LoVo (cell line): ENCODE data around the gene PLA2G2C.

Source experiments
- DNase-seq: peaks from one replicate; pipeline ENCODE4 v3.0.0-alpha.2; 2016; ENCODE audit warnings: low spot score

Gene PLA2G2C

DNA sequence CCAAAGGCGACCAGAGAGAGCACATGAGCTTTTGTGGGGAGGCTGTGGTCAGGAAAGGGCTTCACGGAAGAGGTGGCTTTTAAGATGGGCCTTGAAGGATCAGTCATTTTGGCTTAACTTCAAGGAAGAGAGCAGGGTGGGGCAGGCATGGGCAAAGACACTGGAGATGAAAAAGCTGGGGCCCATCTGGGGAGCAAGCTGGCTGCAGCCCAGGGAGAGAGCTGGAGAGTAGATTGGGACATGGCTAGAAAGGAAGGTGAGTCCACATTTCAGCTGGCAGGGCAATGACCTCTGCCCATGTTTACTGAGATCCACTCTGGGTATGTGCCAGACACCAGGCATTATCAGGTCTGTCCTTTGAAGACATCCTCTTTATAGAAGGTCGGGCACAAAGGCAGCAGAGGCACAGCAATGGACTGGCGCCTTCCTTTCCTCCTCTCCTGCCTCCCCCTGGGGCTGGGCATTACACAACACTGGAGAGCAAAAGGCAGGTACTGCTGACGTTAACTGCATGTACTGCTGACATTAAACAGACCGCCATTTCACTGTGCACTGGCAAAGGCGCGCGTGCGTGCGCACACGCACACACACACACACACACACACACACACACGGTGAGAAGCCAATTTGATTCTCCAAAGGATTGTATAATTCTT is 2.6 kb downstream of the PLA2G2C start:
- no peak for DNase-seq

DNA sequence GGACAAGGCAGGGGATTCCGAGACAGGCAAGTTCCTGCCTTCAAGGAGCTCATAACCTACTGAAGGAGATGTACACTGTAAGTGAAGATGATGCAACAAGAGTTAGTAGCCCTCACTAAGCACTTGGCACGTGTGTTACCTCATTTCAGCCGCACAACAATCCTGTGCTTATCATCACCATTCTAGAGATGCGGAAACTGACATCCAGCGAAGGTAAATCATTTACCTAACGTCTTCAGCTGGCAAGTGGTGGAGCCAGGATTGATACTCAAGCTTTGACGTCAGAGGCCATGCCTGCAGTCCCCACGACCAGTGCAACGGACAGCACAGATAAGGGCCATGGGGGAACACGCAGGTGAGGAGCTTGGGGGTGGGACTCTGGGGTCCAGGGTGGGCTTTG is 3.3 kb downstream of the PLA2G2C start:
- DNase-seq, result no peak

DNA sequence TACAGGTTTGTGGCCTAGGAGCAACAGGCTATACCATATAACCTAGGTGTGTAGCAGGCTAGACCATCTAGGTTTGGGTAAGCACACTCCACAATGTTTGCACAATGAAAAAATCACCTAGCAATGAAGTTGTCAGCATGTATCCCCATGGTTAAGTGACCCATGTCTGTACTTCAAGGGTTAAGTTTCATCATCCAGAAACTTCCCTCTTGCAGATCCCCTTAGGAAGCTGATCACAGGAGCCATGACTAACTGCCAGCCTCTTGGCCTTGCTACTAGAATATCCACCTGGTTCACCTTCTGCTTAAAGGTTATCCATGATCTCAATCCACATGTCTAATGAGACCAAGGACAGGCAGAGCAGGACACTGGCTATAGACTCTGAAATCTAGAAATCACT is 3.9 kb downstream of the PLA2G2C start:
- no peak for DNase-seq

DNA sequence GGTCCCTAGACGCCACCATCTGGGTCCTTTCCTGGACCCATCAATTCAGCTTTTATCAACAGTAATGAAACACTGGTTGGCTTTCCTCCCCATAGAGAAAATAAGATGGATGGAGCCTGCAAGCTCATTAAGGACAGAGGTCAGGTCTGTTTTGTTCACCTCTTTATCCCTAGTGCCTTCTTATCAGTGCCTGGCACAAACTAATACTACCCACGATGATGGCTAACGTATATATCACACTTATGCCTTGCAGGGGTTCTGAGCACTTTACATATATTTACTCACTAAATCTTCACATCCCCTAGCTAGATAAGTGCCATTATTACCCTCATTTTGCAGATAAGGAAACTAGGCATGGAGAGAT is 5.5 kb downstream of the PLA2G2C start:
- no peak for DNase-seq

DNA sequence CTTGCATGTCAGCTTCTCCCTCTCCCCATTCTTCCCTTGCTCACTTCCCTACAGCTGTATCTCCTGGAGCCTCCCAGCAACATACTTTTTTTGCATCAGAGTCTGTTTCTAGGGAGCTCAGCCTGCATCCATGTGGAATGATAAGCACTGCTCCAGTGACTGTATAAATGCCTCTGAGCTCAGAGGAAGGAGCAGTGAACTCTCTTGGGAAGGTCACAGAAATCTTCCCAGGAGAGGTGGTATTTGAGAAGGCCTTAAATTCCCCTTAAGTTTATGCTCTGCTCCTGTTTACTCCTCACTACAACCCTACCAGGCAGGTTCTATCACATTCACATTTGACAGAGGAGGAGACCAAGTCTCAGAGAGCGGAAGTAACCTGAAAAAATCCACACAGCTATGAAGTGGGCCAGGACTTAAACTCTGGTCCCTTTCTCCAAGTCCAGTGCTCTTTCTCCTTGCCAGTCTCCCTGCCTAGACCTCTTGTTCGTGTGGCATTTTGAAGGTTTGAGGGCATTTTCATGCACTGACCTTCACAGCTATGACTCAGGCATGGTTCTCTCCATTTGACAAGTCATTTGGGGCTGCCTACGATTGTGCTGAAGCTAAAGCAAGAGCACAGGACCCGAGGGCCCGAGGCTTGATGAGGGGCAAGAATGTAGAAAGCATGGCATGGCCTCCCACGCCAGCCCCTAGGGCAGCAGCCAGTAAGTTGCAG is 6.0 kb downstream of the PLA2G2C start:
- no peak for DNase-seq

DNA sequence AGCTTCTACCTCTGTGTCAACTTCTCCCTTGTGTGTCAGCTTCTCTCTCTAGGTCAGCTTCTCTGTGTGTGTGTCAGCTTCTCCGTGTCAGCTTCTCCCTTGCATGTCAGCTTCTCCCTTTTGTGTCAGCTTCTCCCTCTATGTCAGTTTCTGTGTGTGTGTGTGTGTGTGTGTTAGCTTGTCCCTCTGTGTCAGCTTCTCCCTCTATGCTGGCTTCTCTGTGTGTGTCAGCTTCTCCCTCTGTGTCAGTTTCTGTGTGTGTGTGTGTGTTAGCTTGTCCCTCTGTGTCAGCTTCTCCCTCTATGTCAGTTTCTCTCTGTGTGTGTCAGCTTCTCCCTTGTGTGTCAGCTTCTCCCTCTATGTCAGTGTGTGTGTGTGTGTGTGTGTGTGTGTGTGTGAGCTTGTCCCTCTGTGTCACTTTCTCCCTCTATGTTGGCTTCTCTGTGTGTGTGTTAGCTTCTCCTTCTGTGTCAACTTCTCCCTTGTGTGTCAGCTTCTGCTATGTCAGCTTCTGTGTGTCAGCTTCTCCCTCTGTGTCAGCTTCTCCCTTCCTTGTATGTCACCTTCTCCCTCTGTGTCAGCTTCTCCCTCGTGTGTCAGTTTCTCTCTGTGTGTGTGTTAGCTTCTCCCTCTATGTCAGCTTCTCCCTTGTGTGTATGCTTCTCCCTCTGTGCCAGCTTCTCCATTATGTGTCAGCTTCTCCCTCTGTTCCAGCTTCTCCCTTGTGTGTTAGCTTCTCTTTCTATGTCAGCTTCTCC is 6.8 kb downstream of the PLA2G2C start:
- DNase-seq, result no peak

DNA sequence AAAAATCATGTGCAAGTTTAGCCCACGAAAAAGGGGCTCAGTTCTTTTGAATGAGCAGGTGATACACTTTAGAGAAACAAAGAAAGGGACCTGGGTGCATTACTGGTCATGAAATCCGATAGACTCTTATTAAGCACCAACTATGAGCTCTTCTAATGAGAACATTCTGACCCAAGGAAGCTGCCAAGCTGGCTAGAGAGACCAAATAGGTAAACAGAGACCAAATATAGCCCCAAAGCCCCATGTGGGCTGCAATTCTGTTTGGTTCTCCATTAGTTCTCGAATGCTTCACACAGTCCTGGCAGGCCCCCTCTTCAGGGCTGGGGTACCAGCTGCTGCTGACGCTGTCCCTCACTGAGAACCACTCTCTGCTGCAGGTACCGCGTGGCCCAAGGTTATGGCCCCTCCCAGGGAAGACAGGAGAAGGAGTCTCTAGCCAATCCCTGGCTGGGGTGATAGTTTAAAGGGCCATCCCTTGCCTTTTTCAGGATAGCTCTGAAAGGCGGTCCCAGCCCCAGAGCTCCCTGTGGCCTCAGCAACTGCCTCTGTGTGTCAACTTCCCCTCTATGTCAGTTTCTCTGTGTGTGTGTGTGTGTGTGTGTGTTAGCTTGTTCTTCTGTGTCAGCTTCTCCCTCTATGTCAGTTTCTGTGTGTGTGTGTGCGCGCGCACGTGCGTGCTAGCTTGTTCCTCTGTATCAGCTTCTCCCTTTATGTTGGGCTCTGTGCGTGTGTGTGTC is 7.5 kb downstream of the PLA2G2C start:
- DNase-seq, result no peak

DNA sequence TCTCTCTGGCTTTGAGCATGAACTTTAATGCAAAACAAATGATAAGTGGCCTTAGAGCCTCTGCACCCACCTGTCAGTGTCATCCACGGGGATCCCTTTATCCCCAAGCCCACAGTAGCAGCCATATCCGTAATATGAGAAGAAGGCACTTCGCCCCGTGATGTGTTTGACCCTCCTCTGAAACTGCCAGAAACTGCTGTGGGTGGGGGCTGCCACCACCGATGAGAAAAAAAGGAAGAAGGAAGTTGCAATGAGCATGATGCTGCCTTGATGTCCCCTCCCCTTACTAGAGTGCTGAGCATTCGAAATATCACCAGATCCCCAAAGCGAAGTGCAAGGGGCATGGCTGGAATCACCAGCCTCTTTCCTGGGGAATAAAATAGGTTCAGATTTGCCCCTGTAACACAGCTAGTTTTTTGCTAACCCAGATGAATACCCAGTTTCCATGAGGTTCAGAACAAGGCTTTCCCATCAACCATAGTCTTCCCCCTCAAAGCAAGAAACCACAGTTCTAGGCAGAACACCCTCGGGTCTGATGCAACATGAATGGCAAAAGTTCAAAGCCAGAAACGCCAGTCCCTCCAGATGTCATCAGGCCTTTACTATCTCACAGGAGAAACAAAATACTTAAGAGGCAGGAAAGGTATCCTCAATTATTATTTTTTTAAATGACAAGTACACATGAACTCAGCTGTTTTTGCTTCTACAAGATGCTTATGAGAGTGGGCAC is 11.2 kb downstream of the PLA2G2C start:
- DNase-seq, result no peak

DNA sequence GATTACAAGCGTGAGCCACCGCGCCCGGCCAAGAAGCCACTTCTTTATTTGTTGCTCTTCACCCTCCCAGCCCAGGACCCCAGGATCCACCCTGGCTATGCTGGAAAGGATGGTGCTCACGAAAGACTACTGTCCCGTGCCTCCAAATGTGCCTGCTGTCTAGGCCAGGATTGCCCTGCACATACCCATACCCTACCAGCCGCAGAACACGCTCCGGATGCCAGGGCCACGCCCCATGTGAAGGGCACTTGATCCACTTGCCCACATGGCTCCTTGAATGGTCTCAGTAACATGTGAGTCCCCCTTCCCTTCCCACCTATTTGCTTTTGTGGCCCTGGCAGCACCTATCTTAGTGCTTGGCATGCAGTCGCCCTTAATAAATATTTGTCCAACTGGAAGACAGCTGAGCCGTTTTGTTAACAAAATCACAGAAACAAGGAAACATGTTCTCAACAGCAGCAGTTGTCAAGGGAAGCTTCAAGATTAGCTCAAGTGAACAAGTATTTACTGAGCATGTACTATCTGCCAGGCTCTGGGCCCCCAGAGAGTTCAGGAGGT is 14.2 kb downstream of the PLA2G2C start:
- no peak for DNase-seq

DNA sequence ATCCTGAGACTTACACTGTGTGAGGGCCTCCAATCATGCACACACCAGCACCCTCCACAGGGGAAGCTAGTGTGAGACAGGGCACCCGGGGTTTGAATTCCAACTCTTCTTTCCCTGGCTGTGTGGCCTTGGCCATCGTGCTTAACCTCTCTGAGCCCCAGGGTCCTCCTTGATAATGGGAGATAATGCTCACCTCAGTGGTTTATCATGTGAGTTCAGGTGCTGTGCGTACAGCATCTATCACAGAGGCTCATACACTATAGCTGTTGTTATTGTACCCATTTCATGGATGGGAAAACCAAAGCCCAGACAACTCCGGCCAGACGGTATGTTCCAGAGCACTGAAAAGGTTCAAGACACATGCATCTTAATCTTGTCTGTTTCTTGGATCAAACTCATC is 16.4 kb downstream of the PLA2G2C start:
- DNase-seq, result no peak

DNA sequence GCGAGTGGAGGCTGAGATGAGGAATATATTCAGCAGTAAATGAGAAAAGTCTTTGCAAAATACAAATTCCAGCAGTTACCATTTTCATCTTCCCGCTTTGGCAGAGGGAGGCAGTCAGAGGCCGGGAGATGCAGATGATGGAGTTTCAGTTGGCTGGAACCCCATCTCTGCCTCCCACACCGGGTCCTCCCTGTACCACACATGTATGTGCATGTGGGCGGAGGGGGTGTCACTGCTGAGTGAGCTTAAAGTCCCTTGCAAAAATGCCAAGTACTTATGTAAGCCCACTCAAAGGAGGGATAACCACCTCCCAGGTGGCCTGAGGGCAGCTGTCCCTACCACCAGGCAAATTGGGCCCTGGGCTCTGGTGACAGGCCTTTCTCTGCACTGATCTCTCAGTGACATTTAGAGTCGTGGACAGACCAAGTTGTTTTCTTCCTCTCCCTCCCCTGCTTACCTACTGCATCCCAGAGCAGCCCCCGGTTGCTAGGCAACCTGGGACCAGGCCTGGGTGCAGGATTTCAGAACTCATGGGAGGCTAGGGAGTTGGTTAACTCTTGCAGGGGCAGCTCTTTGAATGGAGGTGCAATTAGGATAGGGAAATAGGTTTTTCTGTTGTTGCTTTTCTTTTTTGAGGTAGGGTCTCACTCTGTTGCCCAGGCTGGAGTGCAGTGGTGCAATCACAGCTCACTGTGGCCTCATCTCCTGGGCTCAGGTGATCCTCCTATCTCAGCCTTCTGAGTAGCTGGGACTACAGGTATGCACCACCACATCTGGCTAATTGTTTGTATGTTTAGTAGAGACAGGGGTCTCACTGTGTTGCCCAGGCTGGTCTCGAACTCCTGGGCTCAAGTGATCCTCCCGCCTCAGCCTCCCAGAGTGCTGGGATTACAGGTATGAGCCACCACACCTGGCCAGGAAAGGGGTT is 17.5 kb downstream of the PLA2G2C start:
- DNase-seq, result no peak

DNA sequence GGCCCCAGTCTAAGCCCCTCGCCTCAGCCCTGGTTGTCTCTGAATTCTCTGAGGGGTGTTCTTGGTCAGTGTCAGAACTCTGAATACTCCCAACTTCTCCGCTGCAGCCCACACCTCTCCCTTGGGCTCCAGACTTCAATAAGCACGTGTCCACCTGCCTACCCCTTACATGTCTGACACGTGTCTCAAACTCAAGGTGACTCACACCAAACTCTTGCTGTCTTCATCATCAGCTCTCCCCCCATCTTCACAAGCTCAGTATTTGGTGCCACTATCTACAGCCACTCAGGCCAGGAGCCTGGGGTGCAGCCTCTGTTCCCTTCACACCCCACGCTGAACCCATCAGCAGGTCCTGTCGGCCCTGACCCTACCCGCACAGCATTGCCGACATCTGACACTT is 19.2 kb downstream of the PLA2G2C start:
- DNase-seq, result no peak

DNA sequence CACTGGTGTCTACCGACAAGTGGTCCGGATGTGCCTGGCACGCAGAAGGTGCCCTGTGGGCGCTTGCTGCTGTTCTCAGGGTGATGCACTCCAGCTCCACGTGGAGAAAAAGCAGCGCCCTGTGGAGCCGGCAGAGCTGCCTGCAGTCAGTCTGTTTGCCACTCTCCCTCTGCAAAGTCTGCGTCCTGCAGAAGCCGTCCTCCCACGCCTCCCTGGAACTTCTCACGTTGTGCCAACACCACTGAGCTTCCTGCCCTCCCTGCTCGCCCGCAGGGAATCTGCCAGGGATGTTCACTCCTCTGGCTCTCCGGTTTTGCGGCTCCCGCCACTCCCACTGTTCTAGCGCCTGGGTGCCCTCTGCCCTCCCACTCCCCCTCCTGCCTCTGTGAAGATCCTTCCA is 20.3 kb downstream of the PLA2G2C start:
- no peak for DNase-seq

DNA sequence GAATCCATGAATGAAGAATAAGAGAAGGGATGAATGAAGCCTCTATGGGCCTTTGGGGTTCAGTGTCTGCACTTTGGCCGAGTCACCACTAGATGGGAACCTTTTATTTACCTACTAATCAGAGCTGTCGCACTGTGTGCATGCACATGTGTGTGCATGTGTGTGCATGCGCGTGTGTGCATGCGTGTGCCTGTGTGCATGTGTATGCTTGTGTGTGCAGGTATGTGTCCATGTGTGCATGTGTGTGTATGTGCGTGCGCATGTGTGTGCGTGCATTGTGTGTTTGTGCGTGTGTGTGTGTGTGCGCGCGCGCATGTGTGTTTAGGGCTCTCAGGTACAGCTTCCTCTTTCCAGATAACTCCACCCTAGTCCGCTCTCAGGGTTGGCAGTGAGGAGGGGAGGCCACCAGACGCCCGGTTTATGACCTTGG is 20.8 kb downstream of the PLA2G2C start:
- no peak for DNase-seq

DNA sequence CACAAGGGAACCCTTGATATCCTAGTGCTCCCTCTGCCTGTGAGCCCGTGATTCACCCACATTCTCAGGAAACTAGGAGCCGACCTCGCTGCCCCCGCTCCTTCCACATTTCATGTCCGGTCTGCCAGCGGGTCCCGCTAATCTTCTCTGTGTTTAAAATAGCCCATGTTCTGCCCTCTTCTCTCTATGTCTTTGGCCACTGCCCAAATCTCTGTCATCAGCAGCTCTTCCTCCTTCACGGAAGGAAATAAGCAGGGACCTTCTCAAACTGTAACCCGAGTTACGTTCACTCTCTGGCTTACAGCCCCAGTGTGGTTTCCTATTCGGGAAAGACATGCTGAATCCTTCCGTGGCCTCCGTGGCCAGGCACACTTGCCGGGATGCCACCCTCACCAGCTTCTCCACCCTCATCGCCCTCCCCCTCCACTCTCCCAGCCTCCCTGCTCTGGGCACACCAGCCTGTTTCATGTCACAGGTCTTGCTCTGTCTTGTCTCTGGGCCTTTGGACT is 21.6 kb downstream of the PLA2G2C start:
- no peak for DNase-seq

DNA sequence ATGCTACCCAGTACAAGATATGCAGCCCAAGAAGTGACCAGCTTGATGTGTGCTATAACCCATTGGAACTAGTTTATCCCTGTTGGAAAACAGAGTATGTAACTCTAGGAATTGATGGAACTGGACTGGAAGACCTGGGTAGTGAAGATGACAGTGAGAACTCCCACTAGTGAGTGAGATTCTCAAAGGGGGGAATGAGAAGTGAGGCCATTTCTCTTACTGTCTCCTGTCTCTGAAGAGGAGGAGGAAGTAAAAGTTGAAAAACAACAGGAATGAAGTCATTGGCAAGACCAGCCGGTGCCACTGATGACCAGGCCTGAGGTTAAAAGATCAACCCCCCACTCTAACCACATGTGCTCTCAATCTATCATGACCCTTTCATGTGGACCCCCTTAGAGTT is 26.3 kb downstream of the PLA2G2C start:
- DNase-seq, result no peak

DNA sequence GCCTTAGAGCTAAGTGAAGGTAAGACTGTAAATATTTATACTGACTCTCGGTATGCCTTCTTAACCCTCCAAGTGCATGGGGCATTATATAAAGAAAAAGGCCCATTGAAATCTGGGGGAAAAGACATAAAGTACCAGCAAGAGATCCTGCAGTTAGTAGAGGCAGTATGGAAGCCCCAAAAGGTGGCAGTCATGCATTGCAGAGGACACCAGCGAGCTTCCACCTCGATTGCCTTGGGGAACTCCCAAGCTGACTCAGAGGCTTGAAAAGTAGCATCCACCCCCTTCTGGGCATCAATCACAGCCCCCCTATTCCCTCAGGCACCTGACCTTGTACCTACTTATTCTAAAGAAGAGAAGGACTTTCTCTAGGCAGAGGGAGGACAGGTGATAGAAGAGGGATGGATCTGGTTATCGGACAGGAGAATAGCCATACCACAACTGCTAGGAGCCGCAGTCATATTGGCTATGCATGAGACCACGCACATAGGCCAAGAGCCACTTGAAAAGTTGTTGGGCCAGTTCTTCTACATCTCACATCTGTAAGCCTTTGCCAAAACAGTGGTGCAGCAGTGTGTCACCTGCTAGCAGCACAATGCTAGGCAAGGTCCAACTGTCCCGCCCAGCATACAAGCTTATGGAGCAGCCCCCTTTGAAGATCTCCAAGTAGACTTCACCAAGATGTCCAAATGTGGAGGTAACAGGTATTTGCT is 27.8 kb downstream of the PLA2G2C start:
- DNase-seq, result no peak

DNA sequence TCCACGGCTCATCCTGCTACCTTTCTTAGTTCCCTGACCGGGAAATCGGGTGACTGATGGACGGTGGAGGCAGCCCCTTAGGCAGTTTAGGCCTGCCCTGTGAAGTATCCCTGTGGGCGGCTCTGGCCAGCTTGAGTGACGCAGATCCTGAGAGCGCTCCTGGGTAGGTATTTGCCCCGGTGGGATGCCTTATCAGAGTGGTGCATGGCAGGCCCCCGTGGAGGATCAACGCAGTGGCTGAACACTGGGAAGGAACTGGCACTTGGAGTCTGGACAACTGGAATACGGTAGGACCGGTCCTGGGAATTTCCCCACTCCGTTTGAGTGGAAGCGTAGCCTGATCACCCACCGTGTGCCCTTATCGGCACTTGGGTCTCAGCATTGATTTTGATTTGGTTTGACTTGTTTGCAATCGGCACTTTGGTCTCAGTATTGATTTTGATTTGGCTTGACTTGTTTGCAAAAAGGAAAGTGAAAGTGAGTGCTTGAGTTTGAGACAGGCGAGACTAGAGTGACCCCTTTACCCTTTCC is 32.0 kb downstream of the PLA2G2C start:
- DNase-seq, result no peak

DNA sequence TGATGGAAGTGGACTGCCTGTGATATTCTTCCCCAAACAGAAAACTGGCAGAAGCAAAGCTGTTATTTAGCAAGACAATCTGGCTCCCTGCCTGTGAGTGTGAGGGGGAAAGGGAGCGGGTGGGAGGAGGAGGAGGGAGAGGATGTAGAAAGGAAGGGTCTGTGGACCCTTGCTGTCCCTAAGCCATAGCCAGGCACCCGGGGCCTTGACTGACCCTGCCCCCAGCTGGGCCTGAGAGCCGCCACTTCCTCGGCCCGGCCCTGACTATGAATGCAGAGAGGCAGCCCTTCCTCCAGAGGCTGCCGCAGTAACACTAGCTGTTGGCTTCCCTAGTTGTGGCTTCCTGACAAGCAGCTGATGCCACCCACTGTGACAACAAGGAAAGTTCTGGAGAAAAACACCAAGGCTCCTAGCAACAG is 33.3 kb downstream of the PLA2G2C start:
- no peak for DNase-seq
